Measurements from ENCODE around the gene GOPC. TPM values are rescaled to one million over a fixed set of nuclear protein-coding genes. Genes with fewer than 3 reads are reported as not detected.
"Not testable (repeated sequence)": the region's sequence is repeated elsewhere in the genome, so short reads cannot be mapped to it uniquely, and the experiment has no call there.

GOPC gene
- polyA plus RNA-seq, 1 donor = 70.9 TPM

DNA sequence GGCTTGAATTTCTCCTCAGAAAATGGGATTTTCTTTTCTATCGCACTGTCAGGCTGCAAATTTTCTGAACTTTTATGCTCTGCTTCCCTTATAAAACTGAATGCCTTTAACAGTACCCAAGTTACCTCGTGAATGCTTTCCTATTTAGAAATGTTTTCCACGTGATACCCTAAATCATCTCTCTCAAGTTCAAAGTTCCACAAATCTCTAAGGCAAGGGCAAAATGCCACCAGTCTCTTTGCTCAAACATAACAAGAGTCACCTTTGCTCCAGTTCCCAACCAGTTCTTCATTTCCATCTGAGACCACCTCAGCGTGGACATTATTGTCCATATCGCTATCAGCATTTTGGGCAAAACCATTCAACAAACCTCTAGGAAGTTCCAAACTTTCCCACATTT lies 84.3 kb downstream of the GOPC start:
- DNase-seq = not testable (repeated sequence)

DNA sequence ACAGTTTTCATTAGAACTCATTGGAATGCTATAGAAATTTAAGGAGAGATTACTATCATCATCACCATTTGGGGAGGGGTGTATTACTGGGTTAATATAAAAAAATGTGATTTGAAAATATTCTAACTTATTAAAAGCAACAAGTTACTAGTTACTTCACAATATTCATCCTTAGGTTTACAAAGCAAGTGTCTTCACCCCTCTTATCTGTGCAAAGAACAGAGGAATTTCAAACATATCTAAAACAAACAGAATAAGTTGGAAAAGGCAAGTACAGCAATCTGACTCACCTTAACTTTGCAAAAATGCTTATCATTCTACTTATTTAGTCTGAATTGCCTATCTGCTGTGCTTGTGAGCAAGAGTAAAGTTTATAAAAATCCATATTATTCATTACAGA lies 87.0 kb downstream of the GOPC start:
- DNase-seq = no peak

DNA sequence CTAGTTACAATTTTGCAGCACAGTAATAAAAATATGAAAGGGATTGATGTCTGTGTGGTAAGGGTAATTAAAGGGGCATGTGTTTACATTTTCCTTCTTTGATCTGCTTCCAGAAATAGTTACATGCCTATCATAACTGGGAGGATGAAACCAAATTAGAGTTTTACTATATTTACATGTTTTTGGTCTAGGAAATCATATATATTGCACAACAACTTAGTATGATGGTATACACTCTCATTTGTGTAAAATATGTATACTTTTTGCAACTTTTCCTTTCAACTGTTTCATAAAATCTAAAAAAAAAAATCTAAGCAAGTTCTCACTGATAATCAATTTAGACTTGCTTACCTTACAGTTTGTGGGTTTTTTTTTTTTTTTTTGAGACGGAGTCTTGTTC lies 87.7 kb downstream of the GOPC start:
- no peak for DNase-seq

DNA sequence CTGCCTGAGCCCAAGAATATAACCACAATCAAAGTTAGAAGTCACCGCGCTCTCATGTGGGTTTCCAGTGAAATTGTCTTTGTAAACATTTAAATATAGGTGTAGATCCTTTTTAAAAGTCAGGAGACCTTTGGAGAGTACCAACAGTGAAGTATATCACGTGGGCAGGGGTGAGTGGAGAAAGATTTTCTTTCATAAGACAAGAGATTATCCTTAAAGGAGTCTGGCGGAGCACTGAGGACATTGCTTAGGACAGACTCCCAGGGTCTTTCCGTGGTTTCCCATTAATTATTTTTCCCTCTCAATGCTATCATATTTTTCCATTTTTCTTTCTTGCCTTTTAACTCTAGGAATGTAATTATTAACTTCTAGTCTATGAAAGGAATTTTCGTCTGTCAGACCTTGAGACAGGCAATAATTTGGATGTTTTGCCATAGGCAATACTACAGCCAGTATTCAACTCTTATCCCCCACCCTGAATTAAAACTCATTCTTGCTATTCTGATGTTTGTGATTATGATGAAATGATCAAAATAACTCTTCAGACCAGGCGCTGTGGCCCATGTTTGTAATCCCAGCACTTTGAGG lies 88.4 kb downstream of the GOPC start:
- no peak for DNase-seq

DNA sequence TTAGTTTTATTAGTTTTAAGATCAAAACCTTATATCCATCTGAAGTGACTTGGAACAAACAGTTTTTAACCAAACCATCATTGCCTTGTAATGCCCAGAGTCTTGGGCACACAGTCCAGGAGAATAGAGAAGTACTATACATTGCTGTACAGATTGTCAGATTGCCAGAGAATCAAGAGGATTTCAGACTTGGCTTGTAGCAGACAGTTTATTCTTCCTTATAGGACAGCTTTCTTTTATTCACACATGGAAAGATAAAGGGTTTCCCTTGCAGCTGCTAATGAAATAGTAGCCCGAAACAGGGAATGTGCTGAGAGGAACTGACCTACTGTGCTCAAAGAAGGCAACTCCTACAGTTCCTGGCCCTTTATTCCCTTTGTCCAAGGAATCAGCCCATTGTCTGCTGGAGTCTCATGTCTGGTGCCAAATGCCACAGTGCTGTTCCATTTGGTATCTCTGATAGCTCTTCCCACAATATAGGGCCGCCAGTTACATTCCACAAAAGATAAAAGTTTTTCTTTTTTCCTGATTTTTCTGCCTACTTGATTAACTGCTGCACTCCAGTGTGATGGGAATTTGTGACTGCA lies 89.2 kb downstream of the GOPC start:
- no peak for DNase-seq

DNA sequence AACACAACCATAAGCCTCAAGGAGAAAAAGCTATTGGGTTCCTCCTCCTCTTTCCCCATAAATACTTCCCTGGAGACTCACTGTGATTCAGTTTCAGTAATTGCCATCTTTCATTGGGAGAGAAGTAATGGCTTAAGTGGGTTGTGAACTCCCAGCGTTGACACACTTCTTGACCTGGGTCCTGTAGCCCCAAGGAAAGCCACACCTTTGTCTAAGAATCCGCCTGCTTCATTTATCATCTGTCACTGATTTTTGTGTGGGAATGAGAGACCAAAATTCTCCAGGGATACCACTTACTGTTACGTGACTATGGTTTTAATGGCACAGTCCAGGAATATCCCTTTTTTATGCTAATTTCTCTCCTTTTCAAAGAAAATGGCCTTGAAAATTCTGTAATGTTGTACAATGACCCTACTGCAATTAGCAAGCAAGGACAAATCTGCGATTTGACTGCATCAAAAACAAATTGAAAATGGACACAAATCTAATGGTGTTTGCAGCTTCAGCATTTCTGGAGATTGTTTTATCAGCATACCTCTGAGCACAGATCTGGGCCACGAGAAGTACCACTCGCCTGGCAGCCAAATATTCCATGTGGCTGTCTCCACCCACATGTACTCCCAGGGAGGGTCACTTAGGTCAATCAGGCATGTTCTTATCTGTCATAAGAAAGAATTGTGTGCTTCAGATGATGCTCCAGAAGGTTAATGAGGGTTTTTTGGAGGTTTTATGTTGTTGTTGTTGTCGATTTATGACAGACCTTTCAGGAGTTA lies 90.1 kb downstream of the GOPC start:
- no peak for DNase-seq

Other genes with a start within 250 kb of the GOPC start
- gene ROS1, start 176.6 kb downstream of the GOPC start, polyA plus RNA-seq (ENCODE audit: insufficient read length) = 0.13 TPM
- gene DCBLD1, start 119.8 kb downstream of the GOPC start, polyA plus RNA-seq (ENCODE audit: insufficient read length) = 13.9 TPM
- 59.1 TPM for gene NUS1, start 73.0 kb upstream of the GOPC start, polyA plus RNA-seq (ENCODE audit: insufficient read length)

All from left kidney (tissue), 2 donors.